GM08714 (cell line): ENCODE data around the gene OASL.

Experiments used
- H3K4me3 ChIP-seq: fragments of 200-500 bp; sonication (Bioruptor generic); 2 replicates; pipeline ENCODE4 v1.5.1; 2014; ENCODE audit warnings: mild to moderate bottlenecking, low read length, inconsistent platforms
- ZNF274 ChIP-seq: IDR thresholded peaks from 2 replicates; pipeline ENCODE4 v1.6.1; 2012; ENCODE audit warnings: mild to moderate bottlenecking, low read depth, low read length

OASL gene

DNA sequence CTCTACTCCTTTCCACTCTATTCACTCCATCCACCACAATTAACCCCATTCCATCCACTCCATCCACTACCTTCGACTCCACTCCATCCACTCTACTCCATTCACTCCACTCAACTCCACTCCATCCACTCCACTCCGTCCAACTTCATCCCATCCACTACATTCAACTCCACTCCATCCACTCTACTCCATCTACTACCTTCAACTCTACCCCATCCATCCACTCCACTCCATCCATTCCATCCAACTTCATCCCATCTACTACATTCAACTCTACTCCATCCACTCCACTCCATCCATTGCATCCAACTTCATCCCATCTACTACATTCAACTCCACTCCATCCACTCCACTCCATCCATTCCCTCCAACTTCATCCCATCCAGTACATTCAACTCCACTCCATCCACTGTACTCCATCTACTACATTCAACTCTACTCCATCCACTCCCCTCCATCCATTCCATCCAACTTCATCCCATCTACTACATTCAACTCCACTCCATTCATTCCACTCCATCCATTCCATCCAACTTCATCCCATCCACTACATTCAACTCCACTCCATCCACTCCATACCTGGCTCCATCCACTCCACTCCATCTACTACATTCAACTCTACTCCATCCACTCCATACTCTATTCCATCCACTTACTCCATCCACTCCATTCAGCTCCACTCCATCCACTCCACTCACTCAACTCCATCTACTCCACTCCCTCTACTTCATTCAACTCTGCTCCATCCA is 44.3 kb downstream of the OASL start:
- no peak overlapping the region for H3K4me3 ChIP-seq
- no peak for TF ChIP-seq ZNF274

DNA sequence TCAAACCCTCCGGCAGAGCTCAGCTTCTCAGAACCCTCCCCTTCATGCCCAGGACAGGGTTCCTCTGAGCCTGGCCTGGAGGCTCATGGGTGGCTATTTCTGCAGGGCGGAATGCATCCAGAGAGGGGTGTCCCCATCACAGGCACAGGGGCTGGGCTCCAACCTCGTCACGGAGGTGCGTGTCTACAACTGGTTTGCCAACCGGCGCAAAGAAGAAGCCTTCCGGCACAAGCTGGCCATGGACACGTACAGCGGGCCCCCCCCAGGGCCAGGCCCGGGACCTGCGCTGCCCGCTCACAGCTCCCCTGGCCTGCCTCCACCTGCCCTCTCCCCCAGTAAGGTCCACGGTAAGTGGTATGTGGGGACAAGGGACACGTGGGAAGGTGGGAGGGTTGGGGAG is 45.0 kb downstream of the OASL start:
- TF ChIP-seq ZNF274, result no peak
- no peak overlapping the region for H3K4me3 ChIP-seq

GRCh38 chr12:120993496-120993895 is 45.5 kb downstream of the OASL start:
- H3K4me3 ChIP-seq, result no peak overlapping the region
- TF ChIP-seq ZNF274, result no peak

DNA sequence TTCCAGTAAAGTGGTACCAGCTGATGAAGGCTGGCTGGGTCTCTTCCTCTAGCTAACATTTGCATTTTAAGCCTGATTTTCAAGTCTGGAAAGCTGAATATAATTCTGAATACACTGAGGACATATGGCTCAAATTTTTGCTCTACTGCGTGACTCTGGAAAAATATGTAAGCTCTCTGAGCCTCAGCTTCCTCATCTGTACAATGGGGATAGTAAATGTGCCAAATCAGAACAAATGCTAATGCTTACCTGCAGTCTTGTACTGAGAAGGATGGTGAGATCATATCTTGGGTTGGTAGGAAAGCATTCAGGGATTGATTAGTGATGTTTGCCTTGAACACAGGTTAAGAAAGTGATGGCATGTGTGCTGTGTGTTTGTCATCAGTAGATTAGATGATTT is 46.1 kb downstream of the OASL start:
- no peak for TF ChIP-seq ZNF274
- no peak overlapping the region for H3K4me3 ChIP-seq

GRCh38 chr12:120991965-120992364 is 47.1 kb downstream of the OASL start:
- no peak for TF ChIP-seq ZNF274
- H3K4me3 ChIP-seq, result no peak overlapping the region

DNA sequence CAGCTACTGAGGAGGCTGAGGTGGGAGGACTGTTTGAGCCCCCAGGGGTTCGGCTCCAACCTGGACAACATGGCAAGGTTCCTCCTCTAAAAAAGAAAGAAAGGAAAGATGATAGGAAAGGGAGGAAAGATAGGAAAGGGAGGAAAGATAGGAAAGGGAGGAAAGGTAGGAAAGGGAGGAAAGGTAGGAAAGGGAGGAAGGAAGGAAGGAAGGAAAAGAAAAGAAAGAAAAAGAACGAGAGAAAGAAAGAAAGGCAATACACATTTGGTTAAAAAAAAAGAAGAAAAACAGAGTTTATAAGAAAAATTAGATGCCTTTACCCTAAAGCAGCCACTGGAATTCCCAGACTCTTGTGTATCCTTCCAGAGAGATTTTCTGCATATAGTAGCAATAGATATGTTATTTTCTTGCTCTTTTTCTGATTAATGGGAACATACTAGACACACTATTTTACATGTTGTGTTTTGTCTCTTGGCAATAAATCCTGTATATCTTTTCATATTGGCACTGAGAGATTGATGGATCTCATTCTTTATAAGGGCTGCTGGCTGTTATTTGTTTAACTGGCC is 48.5 kb downstream of the OASL start:
- TF ChIP-seq ZNF274, result no peak
- H3K4me3 ChIP-seq, result no peak overlapping the region

- no peak for TF ChIP-seq ZNF274
- no peak overlapping the region for H3K4me3 ChIP-seq
Measured at GRCh38 chr12:120989687-120990086, 49.4 kb downstream of the OASL start.

GRCh38 chr12:120988658-120989057 is 50.4 kb downstream of the OASL start:
- TF ChIP-seq ZNF274, result no peak
- H3K4me3 ChIP-seq, result no peak overlapping the region

DNA sequence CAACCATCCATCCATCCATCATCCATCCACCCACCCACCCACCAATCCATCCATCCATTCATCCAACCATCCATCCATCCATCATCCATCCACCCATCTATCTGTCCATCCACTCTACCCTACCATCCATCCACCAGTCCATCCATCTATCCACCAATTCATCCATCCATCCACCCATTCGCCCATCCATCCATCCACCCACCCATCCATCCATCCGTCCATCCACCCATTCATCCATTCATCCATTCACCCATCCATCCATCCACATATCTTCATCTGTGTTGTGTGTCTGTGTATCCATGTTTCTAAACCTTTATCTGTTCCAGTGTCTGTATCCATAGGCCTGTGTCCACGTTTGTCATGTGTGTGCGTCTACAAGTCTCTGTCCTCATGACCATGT is 50.8 kb downstream of the OASL start:
- no peak for TF ChIP-seq ZNF274

DNA sequence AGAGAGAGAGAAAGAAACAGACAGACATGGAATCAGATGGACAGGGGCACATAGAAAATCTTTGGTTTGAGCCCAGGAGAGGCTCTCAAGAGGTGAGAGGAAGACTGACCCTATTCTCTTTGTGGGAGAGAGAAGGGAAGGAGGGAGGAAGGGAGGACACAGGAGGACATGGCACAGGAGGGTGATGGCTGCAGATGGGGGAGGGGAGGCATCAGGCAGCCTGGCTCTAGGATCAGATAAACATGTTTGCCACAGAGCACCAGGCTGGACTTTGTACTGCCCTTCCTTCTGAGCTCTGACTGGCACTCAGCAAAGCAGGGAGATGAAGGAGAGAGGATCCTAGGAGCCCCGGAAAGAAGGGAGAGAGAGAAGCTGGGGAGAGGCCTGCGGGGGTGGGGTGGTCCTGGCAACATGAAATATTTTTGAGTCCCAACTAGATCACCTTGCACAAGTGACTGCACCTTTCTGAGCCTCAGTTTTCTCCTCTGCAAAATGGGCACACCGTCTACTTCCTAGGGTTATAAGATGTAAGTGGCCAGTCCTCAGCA is 54.6 kb downstream of the OASL start:
- H3K4me3 ChIP-seq, result no peak overlapping the region
- TF ChIP-seq ZNF274, result no peak

More for the DNA sequence above, 50.8 kb downstream of the OASL start:
- no peak overlapping the region for H3K4me3 ChIP-seq

GRCh38 chr12:120983759-120984158 is 55.3 kb downstream of the OASL start:
- H3K4me3 ChIP-seq, result no peak overlapping the region

DNA sequence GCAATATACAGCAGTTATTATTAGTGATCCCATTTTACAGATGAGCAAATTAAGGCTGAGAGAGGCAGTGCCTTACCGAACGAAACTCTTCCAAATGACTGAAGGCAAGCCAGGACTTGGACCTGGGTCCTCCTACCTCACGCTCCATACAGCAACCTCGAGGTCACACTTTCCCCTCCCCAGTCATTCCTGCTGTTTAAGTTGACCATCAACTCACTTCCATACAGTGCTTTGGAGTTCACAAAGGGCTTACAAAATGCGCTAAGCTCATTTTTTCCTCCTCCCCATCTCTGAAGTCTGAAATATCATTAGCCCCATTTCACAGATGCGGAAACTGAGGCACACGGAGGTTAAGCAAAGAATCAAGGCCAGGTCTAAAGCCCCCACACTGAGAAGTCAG is 56.4 kb downstream of the OASL start:
- H3K4me3 ChIP-seq, result no peak overlapping the region
- no peak for TF ChIP-seq ZNF274

More at GRCh38 chr12:120983759-120984158, 55.3 kb downstream of the OASL start:
- no peak for TF ChIP-seq ZNF274

DNA sequence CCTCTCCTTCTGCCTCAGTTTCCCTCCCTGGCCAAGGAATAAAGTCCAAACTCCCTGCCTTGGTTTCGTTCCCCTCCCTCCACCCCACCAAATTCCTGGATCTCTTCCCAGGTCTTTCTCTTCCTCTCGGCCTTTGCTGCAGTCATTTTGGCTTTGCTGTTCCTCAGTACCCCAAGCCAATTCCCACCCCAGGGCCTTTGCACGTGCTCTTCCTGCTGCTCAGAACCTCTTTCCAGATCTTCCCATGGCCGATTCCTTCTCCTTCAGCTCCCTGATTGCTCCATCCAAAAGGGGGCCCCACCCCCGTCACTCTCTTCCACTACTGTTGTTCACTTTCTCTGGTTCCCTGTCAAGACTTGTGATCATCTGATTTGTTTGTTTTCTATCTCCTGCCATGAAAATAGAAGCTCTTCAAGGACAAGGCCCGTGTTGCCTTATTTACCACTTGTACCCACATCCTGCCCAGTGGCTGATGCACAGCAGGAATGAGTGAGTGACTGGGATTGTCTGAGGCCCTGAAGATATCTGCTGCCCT is 57.6 kb downstream of the OASL start:
- H3K4me3 ChIP-seq, result no peak overlapping the region
- no peak for TF ChIP-seq ZNF274

GRCh38 chr12:120980800-120981368 is 58.2 kb downstream of the OASL start:
- no peak overlapping the region for H3K4me3 ChIP-seq
- no peak for TF ChIP-seq ZNF274
